AG09309 (cell line): ENCODE data around the gene AMER2.

Experiments used
- DNase-seq: peaks from one replicate; pipeline ENCODE4 v3.0.0-alpha.2; 2010; ENCODE audit warnings: low read depth
- H3K4me3 ChIP-seq: 2 replicates; pipeline ENCODE4 v1.5.1; 2011; ENCODE audit warnings: mild to moderate bottlenecking, low read depth, low read length, moderate library complexity; ENCODE audit not compliant: control insufficient read depth
- TF ChIP-seq, protein P1 (sequence below): IDR thresholded peaks from 2 replicates; pipeline ENCODE4 v1.5.1; 2011; ENCODE audit warnings: mild to moderate bottlenecking, low read depth, low read length, inconsistent platforms; ENCODE audit not compliant: insufficient read depth, control insufficient read depth; ENCODE audit errors: missing control alignments

Gene AMER2

DNA sequence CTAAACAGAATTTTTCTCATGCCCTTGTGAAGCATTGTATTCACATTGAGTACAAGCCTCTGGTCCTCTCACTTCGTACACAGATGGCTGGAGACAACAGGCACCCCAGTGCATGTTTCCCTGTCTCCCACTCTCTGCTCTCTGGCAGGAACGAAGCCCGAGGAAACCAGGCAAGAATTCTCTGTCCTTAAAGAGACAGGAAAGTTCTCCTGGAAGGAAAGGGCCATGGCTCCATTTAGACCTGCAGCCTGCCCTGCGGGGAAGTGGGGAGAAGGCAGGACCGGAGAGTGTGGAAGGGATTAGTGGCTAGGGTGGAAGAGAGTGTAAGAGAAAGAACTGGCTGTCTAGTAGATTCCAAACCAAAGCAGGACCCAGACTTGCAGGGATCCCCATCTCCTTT is 15.5 kb upstream of the AMER2 start:
- TF ChIP-seq, protein P1, sequence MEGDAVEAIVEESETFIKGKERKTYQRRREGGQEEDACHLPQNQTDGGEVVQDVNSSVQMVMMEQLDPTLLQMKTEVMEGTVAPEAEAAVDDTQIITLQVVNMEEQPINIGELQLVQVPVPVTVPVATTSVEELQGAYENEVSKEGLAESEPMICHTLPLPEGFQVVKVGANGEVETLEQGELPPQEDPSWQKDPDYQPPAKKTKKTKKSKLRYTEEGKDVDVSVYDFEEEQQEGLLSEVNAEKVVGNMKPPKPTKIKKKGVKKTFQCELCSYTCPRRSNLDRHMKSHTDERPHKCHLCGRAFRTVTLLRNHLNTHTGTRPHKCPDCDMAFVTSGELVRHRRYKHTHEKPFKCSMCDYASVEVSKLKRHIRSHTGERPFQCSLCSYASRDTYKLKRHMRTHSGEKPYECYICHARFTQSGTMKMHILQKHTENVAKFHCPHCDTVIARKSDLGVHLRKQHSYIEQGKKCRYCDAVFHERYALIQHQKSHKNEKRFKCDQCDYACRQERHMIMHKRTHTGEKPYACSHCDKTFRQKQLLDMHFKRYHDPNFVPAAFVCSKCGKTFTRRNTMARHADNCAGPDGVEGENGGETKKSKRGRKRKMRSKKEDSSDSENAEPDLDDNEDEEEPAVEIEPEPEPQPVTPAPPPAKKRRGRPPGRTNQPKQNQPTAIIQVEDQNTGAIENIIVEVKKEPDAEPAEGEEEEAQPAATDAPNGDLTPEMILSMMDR: no peak
- DNase-seq: no peak
- H3K4me3 ChIP-seq: no peak overlapping the region

DNA sequence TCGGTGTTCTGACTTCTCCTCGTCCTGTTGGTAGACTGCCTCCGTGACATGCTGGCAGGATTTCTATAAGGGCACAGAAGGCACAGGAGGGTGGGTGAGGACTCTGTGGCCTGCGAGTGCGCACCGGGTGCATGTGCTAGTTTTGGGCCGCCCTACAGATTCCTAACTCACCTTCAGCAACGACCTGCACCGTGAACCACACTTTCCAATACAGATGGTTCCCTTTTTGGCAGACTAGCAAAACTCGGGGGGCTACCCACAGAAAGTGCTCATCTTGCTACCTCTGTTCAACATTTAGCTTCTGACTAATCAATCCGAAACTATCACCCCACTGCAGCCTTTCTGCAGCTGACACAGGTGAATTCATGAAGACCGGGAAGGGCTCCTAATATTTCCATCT is 14.1 kb upstream of the AMER2 start:
- TF ChIP-seq, protein P1: no peak
- DNase-seq: no peak
- no peak overlapping the region for H3K4me3 ChIP-seq

DNA sequence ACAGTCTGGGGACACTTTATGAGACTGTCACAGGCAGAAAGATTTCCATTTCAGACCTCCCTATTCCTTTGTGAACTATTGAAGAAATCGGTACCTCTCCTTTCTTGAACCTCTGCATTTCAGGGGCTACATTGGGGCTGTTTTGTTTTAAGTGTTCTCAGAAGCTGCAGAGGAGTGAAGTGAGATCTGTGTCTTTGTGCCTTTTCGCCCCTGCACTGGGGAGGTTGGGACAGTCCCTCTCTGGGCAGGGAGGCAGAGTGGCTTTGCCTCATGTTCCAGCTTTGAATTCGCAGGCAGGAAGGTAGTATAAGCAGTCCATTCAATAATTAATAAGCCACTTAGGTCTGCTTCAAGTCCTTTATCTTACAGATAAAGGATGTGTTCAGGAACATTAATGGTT is 9.5 kb upstream of the AMER2 start:
- no peak for DNase-seq
- H3K4me3 ChIP-seq: no peak overlapping the region

DNA sequence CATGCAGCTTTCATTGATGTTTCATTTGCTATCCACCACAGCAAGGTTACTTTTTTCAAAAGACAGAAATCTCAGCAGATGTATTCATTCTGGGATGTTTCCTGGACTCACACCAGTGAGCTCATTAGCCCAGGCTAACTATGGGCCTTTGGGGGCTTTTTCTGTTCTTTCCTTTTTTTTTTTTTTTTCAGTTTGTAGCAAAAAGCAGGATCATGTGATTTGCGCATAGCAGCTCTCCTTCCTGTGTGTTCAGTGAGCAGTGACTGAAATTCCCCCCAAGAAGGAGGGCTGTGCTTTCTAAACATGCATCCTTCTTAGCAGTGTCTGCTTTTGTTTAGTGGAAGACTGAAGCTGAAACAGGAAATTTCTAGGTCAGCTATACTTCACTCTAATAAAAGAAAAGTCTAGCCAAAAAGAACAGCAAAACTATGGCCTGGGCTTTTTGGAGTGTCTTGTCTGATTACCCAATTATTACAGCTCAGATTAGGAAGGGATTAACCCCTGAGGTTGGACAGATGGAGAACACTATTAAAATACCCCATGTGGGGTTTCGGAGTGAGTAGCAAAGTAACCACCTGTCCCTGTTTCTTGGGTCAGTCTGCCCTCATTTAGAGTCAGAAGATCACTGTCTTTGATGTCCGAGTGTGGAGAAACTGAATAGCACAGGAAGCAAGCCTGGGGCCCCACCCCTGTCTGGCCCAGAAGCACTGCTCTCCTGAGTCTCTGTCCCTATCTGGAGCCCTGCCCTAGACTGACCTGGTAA is 8.9 kb upstream of the AMER2 start:
- TF ChIP-seq, protein P1: no peak
- no peak overlapping the region for H3K4me3 ChIP-seq
- DNase-seq: no peak

More for the DNA sequence above, 9.5 kb upstream of the AMER2 start:
- TF ChIP-seq, protein P1: no peak

DNA sequence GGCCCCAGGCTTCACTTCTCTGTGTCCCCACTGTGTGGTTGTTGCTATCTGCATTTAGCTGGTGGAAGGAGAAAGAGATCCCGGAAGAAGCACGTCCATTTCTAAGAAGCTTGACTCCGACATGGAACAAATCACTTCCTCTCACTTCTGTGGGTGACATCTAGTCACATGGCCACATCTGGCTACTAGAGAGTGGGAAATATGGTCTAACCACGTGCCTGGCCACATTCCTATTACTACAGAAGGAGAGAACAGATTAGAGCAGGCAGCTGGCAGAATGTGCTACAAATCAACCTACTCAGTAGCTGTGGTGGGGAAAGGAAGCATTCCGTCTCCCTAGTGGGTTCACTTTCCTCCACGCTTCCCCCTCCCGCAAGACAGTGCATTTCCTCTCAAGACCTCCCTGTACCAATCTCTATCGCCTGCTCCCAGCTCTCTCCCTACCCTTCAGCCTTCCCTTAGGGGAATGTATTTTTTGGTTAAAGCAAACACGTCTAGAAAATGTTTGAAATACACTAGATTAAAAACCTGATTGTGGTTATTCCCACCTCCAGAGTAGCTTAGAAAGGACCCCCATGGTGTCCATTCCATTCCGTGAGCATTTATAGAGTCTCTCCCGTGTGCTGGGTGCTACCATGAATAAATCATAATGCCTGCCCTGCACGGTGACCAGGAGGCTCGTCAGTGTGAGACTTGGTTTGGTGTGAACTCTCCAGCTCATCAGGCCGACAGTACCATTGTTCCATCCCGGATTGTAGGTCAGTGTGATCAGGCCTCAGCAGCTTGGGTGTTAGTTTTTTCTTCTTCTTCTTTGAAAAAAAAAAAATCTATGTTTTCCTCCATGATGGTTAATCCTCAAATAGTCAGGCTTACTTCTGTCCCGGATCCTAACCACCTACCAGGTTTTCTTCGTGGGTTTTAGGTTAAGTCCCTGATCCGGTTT is 8.0 kb upstream of the AMER2 start:
- TF ChIP-seq, protein P1: no peak
- no peak overlapping the region for H3K4me3 ChIP-seq
- no peak for DNase-seq

DNA sequence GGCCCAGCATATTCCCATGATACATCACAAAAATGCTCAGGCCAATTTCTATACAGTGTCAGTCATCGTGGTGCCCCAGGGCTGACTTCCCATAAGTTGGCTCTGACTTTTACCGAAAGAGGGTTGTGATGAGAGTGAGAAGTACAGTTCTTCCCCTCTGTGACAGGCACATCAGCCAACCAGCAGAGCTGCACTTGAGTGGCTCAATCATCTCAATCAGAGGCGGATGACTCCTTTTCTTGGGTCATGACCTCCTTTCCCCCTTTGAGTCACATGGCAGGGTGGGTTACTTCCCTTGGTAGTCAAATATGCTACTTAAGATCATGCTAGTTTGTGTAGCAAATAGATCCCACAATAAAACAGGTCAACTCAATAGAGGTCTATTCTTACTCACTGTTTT is 6.9 kb upstream of the AMER2 start:
- DNase-seq: no peak
- H3K4me3 ChIP-seq: no peak overlapping the region
- TF ChIP-seq, protein P1: no peak
